GM10847 (cell line): ENCODE measurements around the gene VPS25.

Source experiments
- POLR2A ChIP-seq: IDR thresholded peaks from 2 replicates; pipeline ENCODE4 v1.6.1; 2011; ENCODE audit not compliant: insufficient read length; ENCODE audit errors: extremely low read depth

Gene VPS25

GRCh38 chr17:42803074-42803883, 30.0 kb downstream of the VPS25 start:
- no peak for TF ChIP-seq POLR2A

- no peak for TF ChIP-seq POLR2A
Observed at GRCh38 chr17:42804918-42805367, 31.7 kb downstream of the VPS25 start.

GRCh38 chr17:42806249-42806648, 33.0 kb downstream of the VPS25 start:
- TF ChIP-seq POLR2A: no peak

- TF ChIP-seq POLR2A: no peak
Observed at GRCh38 chr17:42809250-42809649, 36.0 kb downstream of the VPS25 start.

GRCh38 chr17:42814633-42815399, 41.6 kb downstream of the VPS25 start:
- TF ChIP-seq POLR2A: no peak

GRCh38 chr17:42817866-42818265, 44.6 kb downstream of the VPS25 start:
- TF ChIP-seq POLR2A: no peak

GRCh38 chr17:42818379-42818778, 45.1 kb downstream of the VPS25 start:
- TF ChIP-seq POLR2A: no peak

- no peak for TF ChIP-seq POLR2A
Observed at GRCh38 chr17:42819939-42820535, 46.8 kb downstream of the VPS25 start.

- TF ChIP-seq POLR2A: no peak
Observed at GRCh38 chr17:42821176-42821575, 47.9 kb downstream of the VPS25 start.

GRCh38 chr17:42827472-42827871, 54.2 kb downstream of the VPS25 start:
- TF ChIP-seq POLR2A: no peak
